GM21737 (cell line): ENCODE measurements around the gene SHFL.

Source experiments
- ATAC-seq: cut with Tn5 transposase; IDR thresholded peaks from one replicate; pipeline ENCODE4 v1.9.1; 2021; ENCODE audit warnings: mild to moderate bottlenecking, moderate library complexity; ENCODE audit not compliant: unreplicated experiment

The SHFL gene

GRCh38 chr19:10087296-10088061 is 1.4 kb downstream of the SHFL start:
- ATAC-seq, result no peak

GRCh38 chr19:10088949-10089554 is 2.9 kb downstream of the SHFL start:
- no peak for ATAC-seq

GRCh38 chr19:10089801-10090375 is 3.8 kb downstream of the SHFL start:
- no peak for ATAC-seq

- no peak for ATAC-seq
Observed at GRCh38 chr19:10091370-10091687, 5.2 kb downstream of the SHFL start.

- ATAC-seq, result no peak
Observed at GRCh38 chr19:10091895-10092641, 6.0 kb downstream of the SHFL start.

GRCh38 chr19:10092648-10093294 is 6.7 kb downstream of the SHFL start:
- no peak for ATAC-seq

GRCh38 chr19:10093295-10094186 is 7.4 kb downstream of the SHFL start:
- no peak for ATAC-seq

GRCh38 chr19:10095622-10095947 is 9.5 kb downstream of the SHFL start:
- ATAC-seq, result no peak

- ATAC-seq, result peak; percentile 67
Observed at GRCh38 chr19:10095948-10096614, 10.0 kb downstream of the SHFL start.

GRCh38 chr19:10096615-10096963 is 10.5 kb downstream of the SHFL start:
- ATAC-seq, result peak; percentile 2

GRCh38 chr19:10100163-10100785 is 14.2 kb downstream of the SHFL start:
- ATAC-seq, result no peak

- ATAC-seq, result peak; percentile 33
Observed at GRCh38 chr19:10102787-10103236, 16.7 kb downstream of the SHFL start.

- no peak for ATAC-seq
Observed at GRCh38 chr19:10104130-10104513, 18.0 kb downstream of the SHFL start.

- peak; percentile 37 for ATAC-seq
Observed at GRCh38 chr19:10104665-10105508, 18.8 kb downstream of the SHFL start.

- ATAC-seq, result peak; percentile 23
Observed at GRCh38 chr19:10105509-10106099, 19.5 kb downstream of the SHFL start.

GRCh38 chr19:10106100-10106936 is 20.2 kb downstream of the SHFL start, which contains the start of gene PPAN:
Gene PPAN, plus strand, starts transcription at chr19:10106362. Its CDS starts 33 bp downstream, at chr19:10106395.
- peak; percentile 46 for ATAC-seq

GRCh38 chr19:10107254-10107653 is 21.1 kb downstream of the SHFL start:
- ATAC-seq, result no peak
